Activated CD4-positive, alpha-beta T cell treated with anti-CD3 and anti-CD28 coated beads for 1 hour (primary cell): ENCODE data around the gene ADH1C.
"Not testable (repeated sequence)": the region's sequence is repeated elsewhere in the genome, so short reads cannot be mapped to it uniquely, and the experiment has no call there.

Experiments used
- DNase-seq: peaks from one replicate; pipeline ENCODE4 v3.0.0-alpha.2; 2020

The ADH1C gene

DNA sequence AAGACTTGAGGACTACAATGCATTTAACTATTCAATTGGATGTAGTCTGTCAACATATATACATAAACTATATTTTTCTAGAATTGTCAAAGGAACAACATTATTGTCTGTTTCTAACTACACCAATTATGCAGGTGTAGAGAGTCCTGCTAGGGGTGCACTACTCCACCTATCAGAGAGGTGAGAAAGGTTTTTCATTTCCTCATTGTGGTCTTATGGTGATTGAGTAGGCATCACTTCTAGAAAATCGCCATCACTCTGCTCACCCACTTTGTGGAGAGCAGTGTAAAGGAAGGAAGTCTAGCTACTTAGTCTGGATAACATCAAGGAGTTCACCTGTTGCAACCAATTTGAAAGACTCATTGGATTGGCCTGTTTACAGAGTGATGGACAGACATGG, 4.4 kb upstream of the ADH1C start:
- no peak for DNase-seq

DNA sequence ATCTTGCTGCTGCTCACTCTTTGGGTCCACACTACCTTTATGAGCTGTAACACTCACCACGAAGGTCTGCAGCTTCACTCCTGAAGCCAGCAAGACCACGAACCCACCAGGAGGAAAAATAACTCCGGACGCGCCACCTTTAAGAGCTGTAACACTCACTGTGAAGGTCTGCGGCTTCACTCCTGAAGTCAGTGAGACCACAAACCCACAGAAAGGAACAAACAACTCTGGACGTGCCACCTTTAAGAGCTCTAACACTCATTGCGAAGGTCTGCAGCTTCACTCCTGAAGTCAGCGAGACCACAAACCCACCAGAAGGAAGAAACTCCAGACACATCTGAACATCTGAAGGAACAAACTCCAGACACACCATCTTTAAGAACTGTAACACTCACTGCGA, 3.6 kb upstream of the ADH1C start:
- not testable (repeated sequence) for DNase-seq

DNA sequence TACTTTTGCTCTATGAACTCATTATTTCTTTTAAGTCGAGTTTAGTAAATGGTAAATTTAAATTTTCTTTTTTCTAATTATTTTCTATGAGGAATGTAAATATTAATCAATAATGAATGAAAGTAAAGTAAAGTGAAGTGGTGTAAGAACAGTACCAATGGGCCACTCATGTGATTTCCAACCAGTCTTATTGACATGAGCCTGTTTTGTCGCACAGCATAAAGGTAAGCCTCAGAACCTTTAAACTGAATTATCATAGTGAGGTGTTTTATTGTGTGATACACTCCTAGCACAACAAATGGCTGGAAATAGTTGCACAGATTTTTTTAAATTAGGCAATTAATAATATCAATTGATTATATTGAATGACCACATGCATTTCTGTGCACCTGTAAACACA, 1.1 kb downstream of the ADH1C start:
- DNase-seq = no peak

DNA sequence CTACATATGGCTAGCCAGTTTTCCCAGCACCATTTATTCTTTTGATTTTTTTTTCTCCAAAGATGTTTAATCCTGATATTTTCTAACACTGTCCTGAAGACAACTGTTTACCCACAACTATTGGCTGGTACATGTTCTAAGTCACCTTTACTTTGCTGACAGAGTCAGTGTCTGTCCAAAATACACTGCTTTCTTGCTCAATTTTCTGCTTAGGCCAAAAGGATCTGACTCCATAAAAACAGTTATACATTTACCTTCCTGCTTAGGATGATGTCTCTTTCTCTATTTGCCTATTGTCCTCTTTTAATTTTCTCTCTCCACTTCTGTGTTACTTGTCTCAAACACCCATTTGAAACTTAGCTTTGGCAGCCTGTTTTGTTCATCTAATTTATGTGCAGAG, 3.2 kb downstream of the ADH1C start:
- no peak for DNase-seq

DNA sequence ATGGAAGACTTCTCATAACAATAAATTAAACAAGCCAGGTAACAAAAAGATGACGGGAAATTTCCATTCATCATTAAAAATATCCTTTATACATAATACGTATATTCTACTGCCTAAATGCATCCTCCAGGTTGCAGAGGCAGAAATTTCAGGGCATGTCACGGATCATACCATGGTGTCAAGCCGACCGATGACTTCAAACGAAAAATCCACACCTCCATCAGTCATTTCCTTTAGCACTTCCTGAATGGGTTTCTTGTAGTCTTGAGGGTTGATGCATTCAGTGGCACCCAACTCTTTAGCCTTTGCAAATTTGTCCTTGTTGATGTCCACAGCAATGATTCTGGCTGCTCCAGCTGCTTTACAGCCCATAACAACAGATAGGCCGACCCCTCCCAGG, 9.9 kb downstream of the ADH1C start:
- not testable (repeated sequence) for DNase-seq

DNA sequence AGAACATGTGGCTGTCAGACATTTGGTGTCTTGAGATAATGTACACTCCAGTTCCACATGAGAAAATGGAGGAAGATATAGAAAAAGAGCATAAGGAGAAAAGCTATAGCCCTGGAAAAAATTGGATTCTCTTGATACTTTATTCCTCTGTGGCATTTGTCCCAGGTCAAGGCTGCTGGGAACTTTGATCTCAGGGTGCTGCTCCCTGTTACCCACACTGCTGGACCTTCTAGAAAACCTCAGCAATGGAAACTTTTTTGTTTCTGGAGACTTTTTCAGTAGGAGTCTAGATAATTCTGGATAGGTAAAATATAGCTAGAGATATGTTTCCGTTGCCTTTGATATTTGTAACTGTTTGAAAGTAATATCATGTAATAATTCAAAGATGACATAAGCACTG, 11.1 kb downstream of the ADH1C start:
- no peak for DNase-seq

DNA sequence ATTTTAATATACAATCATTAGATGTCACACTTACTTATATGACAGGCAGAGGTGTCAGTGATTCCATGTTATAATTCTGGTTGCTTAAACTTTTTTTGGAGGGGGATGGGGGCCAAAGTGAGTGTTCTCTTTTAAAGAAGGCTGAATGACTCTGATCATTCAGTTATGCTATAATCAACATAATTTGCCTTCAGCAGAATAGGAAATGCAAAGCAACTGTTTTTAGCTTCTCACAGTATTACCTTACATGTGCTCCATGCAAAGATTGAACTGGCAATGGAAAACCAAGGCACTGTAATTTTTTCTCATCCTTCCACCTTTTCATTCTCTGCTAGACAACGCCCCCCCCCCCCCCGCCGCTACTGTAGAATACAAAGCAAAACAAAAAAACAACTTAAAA, 13.4 kb downstream of the ADH1C start:
- DNase-seq = no peak

DNA sequence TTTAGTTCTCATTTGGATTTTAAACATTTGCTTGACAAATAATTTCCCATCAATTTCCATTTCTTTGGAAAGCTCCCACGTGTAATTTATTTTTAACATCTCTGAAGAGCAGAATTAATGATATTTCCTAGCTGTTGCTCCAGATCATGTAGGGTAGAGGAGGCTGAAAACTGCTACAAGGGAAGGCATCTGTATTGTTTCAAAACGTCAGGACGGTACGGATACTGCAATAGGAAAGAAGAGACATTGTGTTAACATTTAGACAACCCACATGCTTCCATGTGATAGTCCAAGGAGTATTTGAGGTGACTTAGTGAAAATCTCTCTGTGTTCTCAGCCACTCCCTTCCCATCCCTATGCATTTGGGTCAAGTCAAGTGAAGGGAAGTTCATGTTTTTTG, 16.0 kb downstream of the ADH1C start:
- no peak for DNase-seq

DNA sequence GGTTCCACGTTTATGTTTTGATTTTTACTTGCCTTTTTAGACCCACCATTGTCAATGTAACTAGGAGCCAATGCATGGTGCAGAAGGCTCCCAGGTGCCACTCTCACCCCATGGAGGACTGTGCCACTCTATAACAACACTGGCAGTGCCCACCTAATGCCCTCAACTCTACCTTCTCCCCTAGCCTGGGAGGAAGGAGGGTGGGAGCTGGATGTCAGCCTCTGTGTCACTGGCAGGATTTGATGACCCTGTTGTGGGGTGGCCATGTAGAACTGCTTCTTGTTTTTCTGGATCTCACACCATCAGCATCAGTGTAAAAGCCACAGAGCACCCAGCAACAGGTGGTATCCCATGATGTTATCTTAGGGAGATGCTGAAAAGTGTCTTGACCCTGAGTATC, 17.7 kb downstream of the ADH1C start:
- DNase-seq = no peak

DNA sequence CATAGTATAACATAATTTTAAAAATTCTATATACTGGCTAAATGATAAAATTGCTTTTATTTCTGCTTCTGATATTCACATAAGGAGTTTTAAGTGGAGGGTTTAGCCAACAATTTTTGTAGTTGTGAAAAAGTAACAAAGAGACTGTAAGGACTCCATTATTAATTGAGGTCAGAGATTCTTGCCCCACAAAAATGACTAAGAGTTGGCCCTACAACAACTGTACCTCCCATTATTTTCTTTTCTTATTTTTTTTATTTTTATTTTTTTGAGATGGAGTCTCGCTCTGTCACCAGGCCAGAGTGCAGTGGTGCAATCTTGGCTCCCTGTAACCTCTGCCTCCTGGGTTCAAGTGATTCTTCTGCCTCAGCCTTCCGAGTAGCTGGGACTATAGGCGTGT, 21.9 kb downstream of the ADH1C start:
- DNase-seq = no peak

DNA sequence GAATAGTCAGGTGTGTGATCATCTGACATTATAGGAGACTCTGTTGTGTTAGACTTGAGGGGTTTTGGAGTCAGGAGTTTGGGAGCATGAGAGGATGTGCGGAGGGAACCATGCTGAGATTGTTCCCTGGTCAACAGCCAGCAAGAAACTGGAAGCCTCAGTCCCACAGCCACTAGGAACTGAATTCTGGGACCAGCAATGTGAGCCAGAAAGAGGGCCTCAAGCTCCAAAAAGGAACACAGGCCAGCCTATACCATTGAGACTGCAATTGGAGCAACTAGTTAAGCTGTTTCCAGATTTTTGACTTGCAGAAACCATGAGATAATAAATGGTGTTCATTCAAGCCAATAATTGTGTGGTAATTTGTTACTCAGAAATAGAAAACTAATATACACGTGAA, 22.7 kb downstream of the ADH1C start:
- DNase-seq = no peak

DNA sequence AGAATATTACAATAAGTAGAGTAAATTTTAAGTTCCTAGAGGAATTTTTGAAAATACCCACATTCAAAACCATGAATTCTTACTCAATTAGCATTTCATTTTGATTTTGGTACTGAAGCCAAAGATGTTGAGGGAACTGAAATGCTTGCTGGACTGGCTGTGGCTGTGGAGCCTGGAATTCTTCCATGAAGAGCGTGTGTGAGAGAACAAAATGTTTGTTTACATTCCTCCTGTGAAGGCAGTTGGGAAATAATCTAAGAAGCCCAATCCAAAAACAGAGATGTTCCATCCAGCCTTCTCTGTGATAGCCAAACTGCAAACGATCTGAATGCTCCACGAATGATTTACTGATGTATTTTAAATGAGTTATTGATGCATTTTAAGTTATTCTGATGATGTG, 27.6 kb downstream of the ADH1C start:
- DNase-seq = no peak

DNA sequence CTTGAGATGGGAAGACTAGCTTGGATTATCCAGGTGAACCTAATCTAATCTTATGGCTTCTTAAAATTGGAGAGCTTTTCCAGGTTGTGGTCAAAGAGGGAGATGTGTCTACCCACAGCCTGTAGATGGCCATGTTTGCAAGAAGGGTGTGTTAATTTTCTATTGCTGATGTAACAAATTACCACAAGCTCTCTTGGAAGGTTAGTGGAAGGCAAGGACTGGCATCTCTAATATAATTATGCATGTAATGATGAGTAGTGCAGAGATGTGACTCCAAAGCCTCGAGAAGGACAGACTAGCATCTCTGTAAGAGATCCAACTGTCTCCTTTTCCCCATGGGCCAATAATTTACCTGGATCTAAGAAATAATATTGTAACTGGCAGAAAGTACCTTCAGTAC, 28.2 kb downstream of the ADH1C start:
- DNase-seq = no peak

DNA sequence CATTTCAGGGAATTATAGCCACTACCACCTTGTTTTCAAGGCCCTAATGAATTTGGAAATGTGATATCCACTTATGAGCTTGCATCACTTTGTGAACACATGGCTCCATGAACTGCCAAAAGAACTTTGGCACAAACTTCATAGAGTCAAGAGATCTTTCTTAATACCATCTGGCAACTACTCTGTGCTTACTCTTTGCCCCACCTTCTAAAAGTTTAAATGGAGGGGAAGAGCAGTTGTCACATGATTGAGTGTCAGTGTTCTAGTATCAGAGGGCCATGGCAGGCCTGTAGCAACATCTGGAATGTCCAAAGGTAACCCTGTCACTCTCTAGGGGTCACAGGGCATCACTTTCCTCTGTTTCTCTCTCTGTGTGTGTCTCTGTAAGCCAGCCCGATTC, 28.8 kb downstream of the ADH1C start:
- no peak for DNase-seq

DNA sequence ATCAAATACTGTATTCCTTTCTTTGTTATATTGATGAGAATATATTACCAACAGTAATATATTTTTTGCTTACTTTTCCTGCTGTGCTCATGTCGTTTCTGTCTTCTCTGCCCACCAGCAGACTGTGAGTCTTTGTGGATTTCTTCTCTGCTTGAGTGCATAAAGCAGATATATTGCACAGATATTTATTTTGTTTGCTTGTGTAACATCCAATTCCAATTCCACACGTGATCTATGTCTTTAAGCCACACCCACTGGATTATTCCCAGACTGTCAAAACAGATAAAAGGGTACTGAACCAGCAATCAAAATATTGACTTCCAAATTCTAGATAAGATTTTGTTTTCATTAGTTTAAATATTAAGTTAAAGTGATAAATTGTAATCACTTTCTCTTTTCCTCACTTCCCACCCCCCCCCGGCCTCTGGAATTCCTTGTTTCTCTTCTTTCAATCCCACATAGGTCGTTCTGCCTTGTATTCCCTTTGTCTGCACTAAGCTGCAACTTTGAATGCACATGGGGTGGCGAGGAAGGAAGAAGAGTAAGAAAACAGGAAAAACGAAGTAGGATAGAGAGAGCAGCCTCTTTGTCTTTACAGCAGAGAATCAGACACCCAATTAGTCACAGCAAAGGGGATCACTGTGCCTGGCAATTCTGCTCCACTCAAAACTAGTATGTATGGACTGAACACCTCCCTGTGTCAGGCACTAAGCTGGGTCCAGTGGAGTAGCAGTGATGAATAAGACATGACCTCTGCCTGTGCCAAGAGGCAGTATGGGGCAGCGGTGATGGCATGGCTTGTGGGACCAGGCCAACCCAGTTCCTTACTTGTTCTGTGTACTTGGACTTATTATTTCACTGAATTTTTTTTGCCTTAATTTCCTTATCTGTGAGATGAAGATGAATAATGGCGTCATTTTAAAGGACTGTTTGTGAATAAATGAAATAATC, 31.0 kb downstream of the ADH1C start, which contains the start of gene ADH1B:
Gene ADH1B (minus strand): TSS at position 161 of the 951 bp plus-strand sequence. CDS start 70 bp downstream, at position 91.
- no peak for DNase-seq

DNA sequence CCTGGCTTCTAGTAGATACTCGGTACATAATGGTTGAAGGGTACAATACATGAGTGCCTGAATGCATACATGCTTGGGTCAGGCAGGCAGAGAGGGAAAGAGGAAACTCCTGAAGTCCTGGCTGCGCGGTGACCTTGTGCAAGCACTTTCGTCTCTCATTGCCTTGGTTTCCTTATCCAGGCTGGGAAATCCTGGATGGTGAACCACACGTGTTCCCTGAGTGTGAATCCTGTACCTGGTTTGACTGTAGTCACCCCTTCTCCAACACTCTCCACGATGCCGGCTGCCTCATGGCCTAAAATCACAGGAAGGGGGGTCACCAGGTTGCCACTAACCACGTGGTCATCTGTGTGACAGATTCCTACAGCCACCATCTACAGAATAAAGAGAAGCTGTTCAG, 34.7 kb downstream of the ADH1C start:
- DNase-seq = not testable (repeated sequence)

DNA sequence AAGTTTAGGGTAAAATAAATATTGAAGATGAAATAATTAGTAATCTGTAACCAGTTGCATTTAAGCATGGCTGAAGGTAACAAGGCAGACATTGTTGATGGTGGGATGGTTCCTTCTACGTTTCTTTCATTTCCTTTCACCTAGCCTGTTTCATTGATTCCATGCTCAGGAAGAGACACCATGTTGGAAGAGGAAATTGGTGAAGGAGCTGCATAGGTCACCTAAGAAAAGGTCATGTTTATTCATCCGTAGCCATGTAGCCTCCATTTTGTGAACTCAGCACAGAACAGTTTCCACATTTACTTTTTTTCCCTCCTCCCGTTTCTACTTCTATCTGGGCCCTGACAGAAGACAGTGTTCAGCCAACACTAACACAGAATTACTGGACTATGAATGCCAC, 35.2 kb downstream of the ADH1C start:
- no peak for DNase-seq

DNA sequence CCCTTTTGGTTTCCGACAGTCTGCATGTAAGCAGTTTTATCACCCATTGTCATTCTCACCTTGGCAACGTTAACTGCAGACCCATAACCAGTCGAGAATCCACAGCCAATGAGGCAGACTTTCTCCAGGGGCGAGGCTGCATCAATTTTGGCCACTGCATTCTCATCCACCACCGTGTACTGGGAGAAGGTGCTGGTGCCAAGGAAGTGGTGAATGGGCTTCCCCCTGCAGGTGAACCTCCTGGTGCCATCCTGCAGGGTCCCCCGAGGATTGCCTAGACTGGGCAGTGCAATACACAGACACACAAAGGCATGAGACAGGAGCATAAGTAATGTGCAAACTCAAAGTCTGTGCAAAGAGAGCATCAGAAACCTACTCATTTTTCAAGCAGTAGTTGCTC, 36.7 kb downstream of the ADH1C start:
- no peak for DNase-seq

DNA sequence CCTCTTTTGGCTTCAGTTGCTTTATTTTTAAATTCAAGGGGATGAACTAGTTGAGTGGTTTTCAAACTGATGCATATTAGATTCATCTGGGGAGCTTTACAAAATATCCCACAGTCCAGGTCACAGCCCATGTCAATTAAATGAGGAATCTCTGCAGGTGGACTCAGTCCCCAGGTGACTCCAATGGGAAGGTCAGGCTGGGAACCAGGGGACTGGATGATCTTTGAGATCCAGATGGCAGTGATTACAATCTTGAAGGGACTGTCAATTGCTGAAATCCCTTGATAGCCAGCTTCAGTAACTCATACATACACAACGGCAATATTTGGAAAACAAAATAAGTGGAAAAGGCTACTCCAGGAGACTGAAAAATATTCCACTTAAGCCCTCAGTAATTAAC, 38.3 kb downstream of the ADH1C start:
- no peak for DNase-seq

DNA sequence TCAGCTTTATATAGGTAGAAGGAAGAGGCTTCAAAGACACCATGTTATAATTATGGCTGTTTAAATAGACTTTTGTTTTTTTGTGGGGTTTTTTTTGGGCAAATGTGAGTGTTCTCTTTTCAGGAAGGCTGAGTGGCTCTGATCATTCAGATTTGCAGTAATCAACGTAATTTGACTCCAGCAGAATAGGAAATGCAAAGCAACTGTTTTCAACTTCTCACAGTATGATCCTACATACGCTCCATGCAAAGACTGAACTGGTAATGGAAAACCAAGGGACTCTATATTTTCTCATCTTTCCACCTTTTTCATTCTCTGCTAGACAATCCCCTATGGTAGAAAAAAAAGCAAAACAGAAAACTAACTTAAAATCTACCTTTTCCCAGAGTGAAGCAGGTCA, 42.2 kb downstream of the ADH1C start:
- DNase-seq = no peak

DNA sequence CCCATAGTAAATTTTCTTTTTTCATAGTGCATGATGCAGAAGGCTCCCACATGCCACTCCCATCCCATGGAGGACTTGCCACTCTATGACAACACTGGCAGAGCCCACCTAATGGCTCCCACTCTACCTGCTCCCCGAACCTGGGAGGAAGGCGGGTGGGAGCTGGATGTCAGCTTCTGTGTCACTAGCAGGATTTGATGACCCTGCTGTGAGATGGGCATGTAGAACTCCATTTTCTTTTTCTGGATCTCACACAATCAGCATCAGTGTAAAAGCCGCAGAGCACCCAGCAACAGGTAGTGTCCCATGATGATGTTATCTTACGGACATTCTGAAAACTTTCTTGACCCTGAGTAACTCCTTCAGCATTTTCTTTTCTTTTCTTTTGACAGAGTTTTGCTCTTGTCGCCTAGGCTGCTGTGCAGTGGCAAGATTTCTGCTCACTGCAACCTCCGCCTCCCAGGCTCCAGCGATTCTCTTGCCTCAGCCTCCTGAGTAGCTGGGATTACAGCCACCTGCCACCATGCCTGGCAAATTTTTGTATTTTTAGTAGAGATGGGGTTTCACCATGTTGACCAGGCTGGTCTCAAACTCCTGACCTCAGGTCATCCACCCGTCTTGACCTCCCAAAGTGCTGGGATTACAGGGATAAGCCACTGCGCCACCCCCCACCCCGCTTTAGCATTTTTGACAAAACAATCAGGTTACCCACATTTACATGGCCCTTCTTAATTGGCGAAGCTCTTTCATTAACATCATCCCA, 46.7 kb downstream of the ADH1C start:
- DNase-seq = no peak

DNA sequence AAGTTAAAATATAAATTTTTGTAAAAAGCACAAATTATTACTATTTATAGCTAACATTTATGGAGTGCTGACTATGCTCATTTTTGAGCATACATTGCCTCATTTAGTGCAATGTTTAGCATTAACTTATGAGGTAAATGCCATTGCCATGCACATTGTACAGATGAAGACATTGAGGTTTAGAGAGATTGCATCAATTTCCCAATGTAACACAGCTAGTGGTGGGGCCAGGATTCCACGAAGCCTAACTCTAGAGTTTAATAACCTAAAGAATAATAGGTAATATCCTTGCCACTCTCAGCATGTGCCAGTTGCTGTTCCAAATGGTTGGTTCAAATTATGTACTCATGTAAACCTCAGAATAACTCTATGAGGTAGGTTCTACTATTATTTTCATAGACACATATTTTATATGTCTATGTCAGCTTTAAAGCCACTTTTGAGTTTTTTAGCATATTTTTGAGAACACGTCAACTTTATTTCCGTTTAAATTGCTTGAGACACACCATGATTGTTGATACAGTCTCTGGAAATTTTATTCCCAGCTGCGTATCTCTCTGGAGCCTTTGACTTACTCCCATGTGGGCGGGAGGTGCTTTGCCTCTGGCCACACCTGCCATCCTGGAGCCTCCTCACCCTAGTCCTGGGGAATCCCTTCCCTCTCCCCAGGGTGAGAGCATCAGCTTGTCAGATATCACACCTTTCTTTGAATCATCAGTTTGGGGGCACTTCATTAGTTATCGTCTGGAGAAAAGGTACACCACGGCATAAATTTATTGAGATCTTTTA, 51.0 kb downstream of the ADH1C start:
- no peak for DNase-seq

DNA sequence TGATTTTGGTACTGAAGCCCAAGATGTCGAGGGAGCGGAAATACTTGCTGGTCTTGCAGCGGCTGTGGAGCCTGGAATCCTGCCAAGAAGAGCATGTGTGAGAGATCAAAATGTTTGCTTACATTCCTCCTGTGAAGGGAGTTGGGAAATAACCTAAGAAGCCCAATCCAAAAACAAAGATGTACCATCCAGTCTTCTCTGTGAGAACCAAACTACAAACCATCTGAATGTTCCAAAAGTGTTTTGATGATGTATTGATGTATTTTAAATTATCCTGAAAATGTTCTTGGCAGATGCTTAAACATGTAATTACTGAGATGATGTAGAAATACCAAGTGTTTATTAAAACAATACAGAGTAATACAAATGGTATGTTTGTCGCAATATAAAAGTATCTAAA, 51.6 kb downstream of the ADH1C start:
- no peak for DNase-seq
